Ectodermal cell (in vitro differentiated cells): ENCODE results near the gene CNDP2.
"Not testable (repeated sequence)": the region's sequence is repeated elsewhere in the genome, so short reads cannot be mapped to it uniquely, and the experiment has no call there.

ENCODE experiments used
- H3K27ac ChIP-seq: 2 replicates; pipeline ENCODE4 v1.7.0; 2013; ENCODE audit warnings: mild to moderate bottlenecking, low read depth, low read length; ENCODE audit not compliant: insufficient read depth, poor library complexity, severe bottlenecking
- H3K27me3 ChIP-seq: 2 replicates; pipeline ENCODE4 v1.7.0; 2013; ENCODE audit warnings: mild to moderate bottlenecking, low read length; ENCODE audit not compliant: insufficient read depth, control insufficient read depth, poor library complexity, severe bottlenecking
- H3K36me3 ChIP-seq: one replicate; pipeline ENCODE4 v1.7.0; 2013; ENCODE audit warnings: low read length; ENCODE audit not compliant: control insufficient read depth, insufficient read depth
- H3K4me1 ChIP-seq: one replicate; pipeline ENCODE4 v1.7.0; 2013; ENCODE audit warnings: low read length; ENCODE audit not compliant: control insufficient read depth, insufficient read depth
- H3K4me3 ChIP-seq: 2 replicates; pipeline ENCODE4 v1.7.0; 2013; ENCODE audit warnings: low read depth, low read length, control low read depth; ENCODE audit not compliant: insufficient read depth
- H3K9me3 ChIP-seq: 2 replicates; pipeline ENCODE4 v1.7.0; 2013; ENCODE audit warnings: mild to moderate bottlenecking, low read length, moderate library complexity; ENCODE audit not compliant: control insufficient read depth
- WGBS, 2 experiments: methylation state at CpG; one replicate each; pipeline ENCODE4 v1.1.7; 2013; ENCODE audit warnings: missing lambda C conversion rate in 2 of 2; 5-methylcytosine and 5-hydroxymethylcytosine counted together

Gene CNDP2

DNA sequence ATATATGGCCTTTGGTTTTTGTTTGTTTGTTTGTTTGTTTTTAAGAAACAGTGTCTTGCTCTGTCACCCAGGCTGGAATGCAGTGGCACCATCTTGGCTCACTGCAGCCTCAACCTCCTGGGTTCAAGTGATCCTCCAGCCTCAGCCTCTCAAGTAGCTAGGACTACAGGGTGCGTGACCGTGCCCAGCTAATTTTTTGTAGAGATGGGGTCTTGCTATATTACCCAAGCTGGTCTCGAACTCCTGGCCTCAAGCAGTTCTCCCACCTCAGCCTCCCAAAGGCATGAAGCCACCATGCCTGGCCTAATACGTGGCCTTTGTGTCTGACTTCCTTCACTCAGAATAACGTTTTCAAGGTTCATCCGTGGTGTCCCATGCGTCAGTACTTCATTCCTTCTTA is 28.8 kb downstream of the CNDP2 start:
- not testable (repeated sequence) for H3K9me3 ChIP-seq, H3K36me3 ChIP-seq, H3K4me1 ChIP-seq, H3K4me3 ChIP-seq, H3K27ac ChIP-seq, H3K27me3 ChIP-seq
- 95 to 99% methylated on average over 7 of the region's 7 CpGs for WGBS, 2 experiments

DNA sequence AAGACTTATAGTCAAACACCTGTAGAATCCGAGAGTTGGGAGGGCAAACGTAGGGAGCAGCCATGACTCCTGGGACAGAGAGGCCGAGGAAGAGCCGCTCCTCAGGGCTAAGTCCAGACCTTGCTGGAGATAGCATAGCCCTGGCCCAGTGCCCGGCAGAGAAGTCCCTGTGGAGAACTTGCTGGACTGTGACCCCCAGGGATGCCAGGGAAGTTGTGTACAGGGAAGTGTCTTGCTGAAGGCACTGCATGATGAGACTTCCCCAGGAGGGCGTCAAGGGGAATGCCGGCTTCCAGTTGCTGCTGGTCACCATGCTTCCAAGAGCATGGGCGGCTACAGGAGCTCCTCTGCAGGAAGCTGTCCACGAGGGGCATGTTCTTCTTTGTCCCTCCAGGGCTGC is 29.6 kb downstream of the CNDP2 start:
- H3K27ac ChIP-seq = no peak overlapping the region
- WGBS, 2 experiments = 93 to 94% methylated on average over 9 of the region's 9 CpGs

DNA sequence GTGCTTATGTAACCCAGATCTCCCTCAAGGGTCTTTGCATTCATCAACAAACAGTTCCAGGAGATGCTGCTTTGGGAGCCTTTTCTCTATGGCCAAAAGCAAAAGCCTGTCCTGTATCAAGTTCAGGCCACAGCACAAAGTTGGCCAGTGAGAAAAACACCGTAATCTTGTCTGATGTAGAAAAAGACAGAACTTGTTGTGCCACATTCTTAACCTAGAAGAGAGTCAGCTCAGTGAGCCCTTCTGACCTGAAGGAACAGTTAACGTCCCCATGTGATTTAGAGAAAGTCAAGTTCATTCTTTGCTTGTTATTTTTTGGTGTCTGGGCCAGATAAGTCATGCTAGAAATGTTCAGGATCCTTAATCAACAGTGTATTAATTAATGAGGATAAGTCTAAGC is 30.3 kb downstream of the CNDP2 start:
- Histone ChIP-seq H3K36me3 (no peaks in the 10 kb centered on the region), H3K27ac (no peak overlapping the region), H3K9me3 (no peaks in the 10 kb centered on the region), H3K27me3 (no peaks in the 10 kb centered on the region), H3K4me1 (no peaks in the 10 kb centered on the region), H3K4me3 (no peak overlapping the region)
- 88 to 94% methylated on average over 2 of the region's 2 CpGs for WGBS, 2 experiments

More for the DNA sequence above, 29.6 kb downstream of the CNDP2 start:
- H3K9me3 ChIP-seq = no peaks in the 10 kb centered on the region
- H3K4me3 ChIP-seq = no peak overlapping the region
- H3K27me3 ChIP-seq = no peaks in the 10 kb centered on the region
- H3K4me1 ChIP-seq = no peaks in the 10 kb centered on the region
- H3K36me3 ChIP-seq = peaks cover 2% of the 10 kb centered on the region

DNA sequence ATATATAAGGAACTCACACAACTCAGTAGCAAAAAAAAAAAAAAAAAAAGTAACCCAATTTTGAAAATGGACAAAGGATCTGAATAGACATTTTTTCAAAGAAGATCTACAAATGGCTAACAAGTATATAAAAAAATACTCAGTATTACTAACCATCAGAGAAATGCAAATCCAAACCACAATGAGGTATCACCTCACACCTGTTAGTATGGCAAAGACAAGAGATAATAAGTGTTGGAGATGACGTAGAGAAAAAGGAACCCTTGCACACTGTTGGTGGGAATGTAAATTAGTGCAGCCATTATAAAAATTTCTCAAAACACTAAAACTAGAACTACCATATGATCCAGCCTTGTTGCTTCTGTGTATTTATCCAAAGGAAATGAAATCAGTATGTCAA is 32.3 kb downstream of the CNDP2 start:
- Histone ChIP-seq H3K4me3 (no peak overlapping the region), H3K4me1 (no peaks in the 10 kb centered on the region), H3K36me3 (no peaks in the 10 kb centered on the region), H3K9me3 (no peaks in the 10 kb centered on the region), H3K27ac (no peak overlapping the region), H3K27me3 (no peaks in the 10 kb centered on the region)
- WGBS, 2 experiments = no CpG with 5 or more reads among the region's 1 CpG

DNA sequence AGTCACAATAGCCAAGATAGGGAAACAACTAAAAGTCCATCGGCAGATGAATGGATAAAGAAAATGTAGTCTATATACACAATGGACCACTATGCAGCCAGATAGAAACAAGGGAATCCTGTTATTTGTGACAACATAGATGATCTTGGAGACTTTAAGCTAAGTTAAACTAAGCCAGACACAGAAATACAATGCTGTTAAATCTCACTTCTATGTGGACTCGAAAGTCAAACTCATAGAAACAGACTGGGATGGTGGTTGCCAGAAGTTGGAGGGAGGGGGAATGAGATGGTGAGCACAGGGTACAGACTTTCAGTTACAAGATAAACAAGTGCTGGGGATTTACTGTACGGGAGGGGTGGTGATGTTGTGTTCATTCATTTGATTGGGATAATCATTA is 32.8 kb downstream of the CNDP2 start:
- Histone ChIP-seq H3K27me3 (no peaks in the 10 kb centered on the region), H3K27ac (no peak overlapping the region), H3K36me3 (no peaks in the 10 kb centered on the region), H3K9me3 (no peaks in the 10 kb centered on the region), H3K4me1 (no peaks in the 10 kb centered on the region), H3K4me3 (no peak overlapping the region)
- WGBS, 2 experiments = 93 to 100% methylated on average over 2 of the region's 3 CpGs

DNA sequence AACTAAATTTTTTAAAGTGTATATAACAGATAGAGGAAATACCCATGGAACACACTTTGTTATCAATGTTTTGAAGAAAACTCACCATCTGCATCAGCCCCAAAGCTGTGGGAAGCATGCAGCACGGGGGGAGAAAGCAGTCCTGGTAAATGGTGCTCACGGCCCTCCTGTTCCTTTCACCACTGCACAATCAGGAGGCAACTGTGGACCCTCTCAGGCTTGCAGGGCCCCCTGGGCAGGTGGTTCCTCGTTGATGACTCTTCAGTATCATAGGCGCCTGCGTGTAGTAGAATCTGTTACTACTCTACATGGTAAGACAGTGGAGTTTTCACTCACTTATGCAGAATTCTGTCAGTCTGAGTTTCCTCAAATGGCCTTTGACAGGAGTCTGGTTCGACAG is 33.2 kb downstream of the CNDP2 start:
- H3K9me3 ChIP-seq = no peaks in the 10 kb centered on the region
- H3K36me3 ChIP-seq = no peaks in the 10 kb centered on the region
- H3K27ac ChIP-seq = no peak overlapping the region
- no peaks in the 10 kb centered on the region for H3K27me3 ChIP-seq
- H3K4me3 ChIP-seq = no peak overlapping the region
- 93 to 95% methylated on average over 6 of the region's 6 CpGs for WGBS, 2 experiments
- no peaks in the 10 kb centered on the region for H3K4me1 ChIP-seq

DNA sequence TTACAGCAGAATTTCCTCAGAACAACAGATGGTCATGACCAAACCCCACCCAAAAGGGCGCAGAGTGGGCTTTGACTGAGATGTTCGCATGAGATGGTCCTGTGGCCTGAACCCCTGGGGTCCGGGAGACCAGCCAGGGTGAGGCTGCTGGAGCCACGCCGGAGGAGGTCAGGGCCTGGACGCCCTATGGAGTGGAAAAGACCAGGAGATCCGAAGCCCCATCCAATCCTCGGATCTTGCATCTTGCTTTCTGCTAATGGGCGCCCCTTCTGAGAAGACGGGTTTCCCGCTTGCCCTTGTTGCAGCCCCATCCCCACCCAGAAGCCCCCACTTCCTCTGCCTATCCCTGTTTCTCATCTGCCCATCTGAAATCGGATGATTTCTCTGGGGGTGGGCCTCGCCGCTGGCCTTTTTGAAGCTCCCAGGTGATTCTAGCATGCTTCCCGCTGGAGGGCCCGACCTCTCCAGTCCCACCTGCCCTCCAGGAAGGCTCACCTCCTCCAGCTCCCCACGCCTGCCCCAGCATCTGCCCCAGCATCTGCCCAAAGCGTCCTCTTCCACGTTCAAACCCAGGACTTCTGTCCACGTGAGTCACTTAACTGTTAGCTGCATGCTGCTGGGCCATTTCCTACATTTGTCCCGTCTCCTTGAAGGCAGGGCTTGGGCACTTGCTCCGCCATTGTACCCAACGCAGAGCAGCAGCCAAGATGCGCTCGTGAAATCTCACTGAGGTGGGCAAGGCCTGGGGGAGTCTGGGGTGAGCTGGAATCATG is 33.8 kb downstream of the CNDP2 start:
- Histone ChIP-seq H3K27me3 (no peaks in the 10 kb centered on the region), H3K4me3 (no peak overlapping the region), H3K4me1 (no peaks in the 10 kb centered on the region), H3K36me3 (no peaks in the 10 kb centered on the region), H3K27ac (no peak overlapping the region), H3K9me3 (no peaks in the 10 kb centered on the region)
- WGBS, 2 experiments = 94 to 95% methylated on average over 25 of the region's 25 CpGs

DNA sequence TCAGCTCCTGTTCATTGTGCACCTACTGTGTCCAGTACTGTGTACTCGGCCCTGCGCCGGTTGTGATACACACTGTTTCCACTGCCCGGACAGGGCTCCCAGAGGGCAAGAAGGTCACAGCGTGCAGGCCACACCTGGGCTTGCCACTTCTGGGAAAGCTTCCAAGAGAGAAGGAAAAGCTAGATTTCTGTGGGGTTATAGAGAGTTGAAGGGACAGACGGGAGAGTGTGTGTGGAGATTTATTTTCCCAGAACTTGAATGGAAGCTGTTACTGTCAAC is 34.4 kb downstream of the CNDP2 start:
- WGBS, 2 experiments = 94 to 97% methylated on average over 6 of the region's 6 CpGs
- Histone ChIP-seq H3K4me1 (no peaks in the 10 kb centered on the region), H3K9me3 (no peaks in the 10 kb centered on the region), H3K4me3 (no peak overlapping the region), H3K27me3 (no peaks in the 10 kb centered on the region), H3K27ac (no peak overlapping the region), H3K36me3 (no peaks in the 10 kb centered on the region)

DNA sequence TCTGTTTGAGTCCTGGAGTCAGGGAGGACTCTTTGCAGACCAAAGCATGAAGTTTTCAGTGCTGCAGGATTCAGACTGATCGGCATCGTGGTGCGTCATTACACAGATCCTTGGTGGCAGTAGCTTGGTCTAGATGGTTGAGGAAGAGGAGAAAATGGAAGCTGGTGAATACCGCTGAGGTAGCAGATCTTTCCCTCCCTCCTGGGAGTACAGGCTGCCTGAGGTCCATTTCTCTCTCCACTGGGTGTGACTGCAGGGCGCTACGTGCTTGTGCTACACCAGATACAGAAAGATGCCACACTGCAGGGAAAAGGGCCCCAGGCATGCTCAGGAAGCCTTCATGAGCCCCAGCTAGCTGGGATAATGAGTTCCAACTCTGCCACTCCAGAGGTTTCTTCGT is 34.9 kb downstream of the CNDP2 start:
- WGBS, 2 experiments = 92 to 94% methylated on average over 7 of the region's 7 CpGs
- Histone ChIP-seq H3K9me3 (no peaks in the 10 kb centered on the region), H3K27ac (no peak overlapping the region), H3K36me3 (no peaks in the 10 kb centered on the region), H3K27me3 (no peaks in the 10 kb centered on the region), H3K4me3 (no peak overlapping the region), H3K4me1 (no peaks in the 10 kb centered on the region)

DNA sequence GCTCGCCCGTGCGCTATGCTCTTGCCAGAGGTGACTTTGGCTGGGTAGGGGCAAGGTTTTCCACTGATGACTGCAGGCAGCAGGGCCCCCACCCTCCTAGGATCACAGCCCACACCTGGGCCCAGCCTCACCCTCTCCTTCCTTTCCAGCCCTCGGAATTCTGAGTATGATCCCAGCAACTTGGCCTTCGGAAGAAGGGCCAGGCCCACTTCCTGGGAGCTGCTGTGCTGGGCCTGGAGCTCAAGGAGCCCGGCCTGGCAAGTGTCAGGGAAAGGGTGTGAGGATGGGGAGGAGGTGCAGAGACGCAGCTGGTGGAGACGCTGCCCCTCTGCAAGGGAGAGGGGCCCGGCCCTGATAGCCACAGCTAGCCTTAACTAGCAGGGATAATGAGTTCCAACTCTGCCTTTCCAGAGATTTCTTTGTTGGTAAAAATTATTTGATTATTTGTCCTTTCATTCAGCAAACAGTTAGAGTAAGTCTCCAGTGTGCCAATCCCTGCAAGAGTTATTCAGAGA is 36.4 kb downstream of the CNDP2 start:
- Histone ChIP-seq H3K27ac (no peak overlapping the region), H3K4me1 (no peaks in the 10 kb centered on the region), H3K4me3 (no peak overlapping the region), H3K27me3 (no peaks in the 10 kb centered on the region), H3K9me3 (no peaks in the 10 kb centered on the region), H3K36me3 (no peaks in the 10 kb centered on the region)
- WGBS, 2 experiments = 73 to 79% methylated on average over 9 of the region's 9 CpGs

DNA sequence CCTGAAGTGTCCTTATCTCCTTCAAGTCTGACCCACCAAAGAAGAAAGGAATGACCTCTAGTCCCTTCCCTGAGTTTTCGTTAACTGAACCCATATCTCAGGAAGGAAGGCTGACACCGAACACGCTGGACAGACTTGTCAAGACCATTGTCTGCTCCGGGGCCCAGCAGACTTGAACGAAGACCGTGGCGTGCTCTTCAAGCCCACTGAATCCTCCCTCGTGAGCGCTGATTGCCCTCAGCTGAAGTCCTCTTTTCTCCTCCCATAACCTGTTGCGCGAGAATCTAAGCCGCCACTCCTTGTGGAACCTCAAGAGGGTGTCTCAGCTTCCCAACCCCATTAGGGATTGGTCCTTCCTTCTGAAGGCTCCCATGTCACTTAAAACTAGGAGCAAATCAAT is 37.5 kb downstream of the CNDP2 start:
- Histone ChIP-seq H3K27ac (no peak overlapping the region), H3K4me1 (no peaks in the 10 kb centered on the region), H3K9me3 (no peaks in the 10 kb centered on the region), H3K36me3 (no peaks in the 10 kb centered on the region), H3K4me3 (no peak overlapping the region), H3K27me3 (no peaks in the 10 kb centered on the region)
- 95% methylated on average over 12 of the region's 12 CpGs for WGBS, 2 experiments
